WTC11 (cell line): ENCODE measurements around the gene SLC15A2. TPM values are rescaled to one million over a fixed set of nuclear protein-coding genes. Genes with fewer than 3 reads are reported as not detected.

Source experiments
- ATAC-seq: fragments of 200-7000 bp; cut with Tn5 transposase; 2 replicates; pipeline ENCODE4 v1.10.0; 2021; ENCODE audit warnings: mild to moderate bottlenecking, moderate library complexity
- CTCF ChIA-PET: fragments of 300-600 bp; sonication (Branson Sonifier 250); formaldehyde crosslinking; loops from one replicate; lab custom pipeline; 2021; ENCODE audit warnings: antibody characterized with exemption; lab: Charles Lee
- POLR2A ChIA-PET: fragments of 350-600 bp; sonication (Branson Sonifier 250); formaldehyde crosslinking; loops from one replicate; lab custom pipeline; 2021; ENCODE audit warnings: antibody characterized with exemption; lab: Charles Lee
- DNase-seq: peaks from one replicate; pipeline ENCODE4 v3.0.0; 2021; ENCODE audit warnings: low spot score
- H3K27ac Mint-ChIP-seq: 2 replicates; pipeline ENCODE4 v1.8.0; 2021; ENCODE audit warnings: mixed read lengths
- H3K27me3 Mint-ChIP-seq: 2 replicates; pipeline ENCODE4 v1.8.0; 2021; ENCODE audit warnings: low read depth, mild to moderate bottlenecking, moderate library complexity, mixed read lengths
- H3K36me3 Mint-ChIP-seq: 2 replicates; pipeline ENCODE4 v1.8.0; 2021; ENCODE audit warnings: mixed read lengths
- H3K4me1 Mint-ChIP-seq: 2 replicates; pipeline ENCODE4 v1.8.0; 2022; ENCODE audit warnings: mixed read lengths
- H3K4me3 Mint-ChIP-seq: 2 replicates; pipeline ENCODE4 v1.8.0; 2021; ENCODE audit warnings: mild to moderate bottlenecking, moderate library complexity, mixed read lengths
- H3K9me3 Mint-ChIP-seq: 2 replicates; pipeline ENCODE4 v1.8.0; 2021; ENCODE audit warnings: mixed read lengths
- ARID4B ChIP-seq: sonication (generic); formaldehyde crosslinking; IDR thresholded peaks from 2 replicates; pipeline ENCODE4 v1.8.0; 2023; ENCODE audit warnings: missing genetic modification reagents, mild to moderate bottlenecking, borderline replicate concordance
- ATF1 ChIP-seq: sonication (generic); formaldehyde crosslinking; IDR thresholded peaks from 2 replicates; pipeline ENCODE4 v1.8.1; 2023; ENCODE audit warnings: mild to moderate bottlenecking, moderate library complexity, missing genetic modification reagents
- CREB1 ChIP-seq: sonication (generic); formaldehyde crosslinking; IDR thresholded peaks from 2 replicates; pipeline ENCODE4 v1.8.0; 2023; ENCODE audit warnings: mild to moderate bottlenecking, missing genetic modification reagents
- ELF4 ChIP-seq: sonication (generic); formaldehyde crosslinking; IDR thresholded peaks from 2 replicates; pipeline ENCODE4 v1.8.1; 2022; ENCODE audit warnings: low read depth, mild to moderate bottlenecking, moderate library complexity, missing genetic modification reagents
- ESRRA ChIP-seq: sonication (generic); formaldehyde crosslinking; IDR thresholded peaks from 2 replicates; pipeline ENCODE4 v1.8.1; 2022; ENCODE audit warnings: mild to moderate bottlenecking, missing genetic modification reagents, borderline replicate concordance
- ETV6 ChIP-seq: sonication (generic); formaldehyde crosslinking; IDR thresholded peaks from 2 replicates; pipeline ENCODE4 v1.8.1; 2022; ENCODE audit warnings: mild to moderate bottlenecking, missing genetic modification reagents
- FOXP4 ChIP-seq: sonication (generic); formaldehyde crosslinking; IDR thresholded peaks from 2 replicates; pipeline ENCODE4 v1.8.0; 2022; ENCODE audit warnings: mild to moderate bottlenecking, missing genetic modification reagents
- HMGXB4 ChIP-seq: sonication (generic); formaldehyde crosslinking; IDR thresholded peaks from 2 replicates; pipeline ENCODE4 v1.8.1; 2023; ENCODE audit warnings: mild to moderate bottlenecking, moderate library complexity, missing genetic modification reagents
- NFATC4 ChIP-seq: fragments of 250-450 bp; sonication (Bioruptor Pico); IDR thresholded peaks from 2 replicates; pipeline ENCODE4 v1.9.0; 2021; ENCODE audit warnings: mild to moderate bottlenecking
- NFYB ChIP-seq: sonication (generic); formaldehyde crosslinking; conservative IDR thresholded peaks from 2 replicates; pipeline ENCODE4 v1.8.0; 2022; ENCODE audit warnings: low read depth, missing genetic modification reagents
- OVOL2 ChIP-seq: fragments of 250-450 bp; sonication (Bioruptor Pico); IDR thresholded peaks from 2 replicates; pipeline ENCODE4 v1.9.0; 2021; ENCODE audit warnings: mild to moderate bottlenecking, borderline replicate concordance
- PRRX2 ChIP-seq: fragments of 250-450 bp; sonication (Bioruptor Pico); IDR thresholded peaks from 2 replicates; pipeline ENCODE4 v1.8.0; 2021; ENCODE audit warnings: mild to moderate bottlenecking
- RELA ChIP-seq: sonication (generic); formaldehyde crosslinking; IDR thresholded peaks from 2 replicates; pipeline ENCODE4 v1.8.1; 2022; ENCODE audit warnings: missing genetic modification reagents, mild to moderate bottlenecking, borderline replicate concordance
- SP1 ChIP-seq: sonication (generic); formaldehyde crosslinking; conservative IDR thresholded peaks from 2 replicates; pipeline ENCODE4 v1.8.1; 2022; ENCODE audit warnings: missing genetic modification reagents
- STAT6 ChIP-seq: sonication (generic); formaldehyde crosslinking; conservative IDR thresholded peaks from 2 replicates; pipeline ENCODE4 v1.8.1; 2023; ENCODE audit warnings: mild to moderate bottlenecking, low read depth, missing genetic modification reagents, moderate library complexity
- TEAD1 ChIP-seq: sonication (generic); formaldehyde crosslinking; IDR thresholded peaks from 2 replicates; pipeline ENCODE4 v1.8.0; 2022; ENCODE audit warnings: mild to moderate bottlenecking, missing genetic modification reagents
- TEAD4 ChIP-seq: sonication (generic); formaldehyde crosslinking; IDR thresholded peaks from 2 replicates; pipeline ENCODE4 v1.8.0; 2022; ENCODE audit warnings: mild to moderate bottlenecking, missing genetic modification reagents
- TP53 ChIP-seq: sonication (generic); formaldehyde crosslinking; IDR thresholded peaks from 2 replicates; pipeline ENCODE4 v1.8.1; 2023; ENCODE audit warnings: mild to moderate bottlenecking, missing genetic modification reagents
- ZBTB21 ChIP-seq: sonication (generic); formaldehyde crosslinking; IDR thresholded peaks from 2 replicates; pipeline ENCODE4 v1.8.1; 2023; ENCODE audit warnings: mild to moderate bottlenecking, missing genetic modification reagents, borderline replicate concordance
- ZNF138 ChIP-seq: sonication (generic); formaldehyde crosslinking; conservative IDR thresholded peaks from 2 replicates; pipeline ENCODE4 v1.8.1; 2022; ENCODE audit warnings: mild to moderate bottlenecking, moderate library complexity, missing genetic modification reagents
- ZNF281 ChIP-seq: sonication (generic); formaldehyde crosslinking; IDR thresholded peaks from 2 replicates; pipeline ENCODE4 v1.8.0; 2023; ENCODE audit warnings: mild to moderate bottlenecking, missing genetic modification reagents
- ZNF423 ChIP-seq: fragments of 250-450 bp; sonication (Bioruptor Pico); IDR thresholded peaks from 2 replicates; pipeline ENCODE4 v2.1.2; 2022; ENCODE audit warnings: mild to moderate bottlenecking, moderate library complexity
- total RNA-seq: library from RNA; stranded (reverse); gene quantifications from 3 replicates; pipeline ENCODE4 v1.2.3, GENCODE V29; 2021

Gene SLC15A2
- total RNA-seq, 1 experiment from 2014 or later: 2.4 TPM

- TF ChIP-seq HMGXB4 (CRISPR knock-in tag): no peak
- TF ChIP-seq PRRX2 (CRISPR knock-in tag): no peak
- TF ChIP-seq NFATC4 (CRISPR knock-in tag): no peak
- TF ChIP-seq STAT6 (CRISPR knock-in tag): no peak
- no peak for TF ChIP-seq ZBTB21 (CRISPR knock-in tag)
- TF ChIP-seq ELF4 (CRISPR knock-in tag): no peak
- TF ChIP-seq TEAD1: no peak
These were observed 85.0 kb downstream of the SLC15A2 start (continued) for GRCh38 chr3:121979246-121979645.

GRCh38 chr3:121979734-121980449 lies 85.7 kb downstream of the SLC15A2 start:
- POLR2A ChIA-PET: no interaction called here
- no peak overlapping the region for H3K27ac Mint-ChIP-seq

GRCh38 chr3:121980450-121980796 lies 86.2 kb downstream of the SLC15A2 start:
- CTCF ChIA-PET: no interaction called here
- Mint-ChIP-seq H3K27me3 (no peaks in the 10 kb centered on the region), H3K36me3 (peaks cover 25% of the 10 kb centered on the region), H3K27ac (no peak overlapping the region), H3K4me3 (no peak overlapping the region), H3K4me1 (no peaks in the 10 kb centered on the region), H3K9me3 (peaks cover 54% of the 10 kb centered on the region)
- no peak for ATAC-seq
- no peak for DNase-seq
- POLR2A ChIA-PET: no interaction called here
- no peak for TF ChIP-seq ZNF281 (CRISPR knock-in tag)
- TF ChIP-seq ATF1 (CRISPR knock-in tag): no peak
- TF ChIP-seq ETV6 (CRISPR knock-in tag): no peak
- TF ChIP-seq RELA: no peak
- TF ChIP-seq ESRRA (CRISPR knock-in tag): no peak
- TF ChIP-seq ARID4B (CRISPR knock-in tag): no peak

More at GRCh38 chr3:121979734-121980449, 85.7 kb downstream of the SLC15A2 start:
- H3K9me3 Mint-ChIP-seq: peaks cover 59% of the 10 kb centered on the region
- TF ChIP-seq RELA (no peak), CREB1 (CRISPR knock-in tag) (no peak), SP1 (CRISPR knock-in tag) (no peak), TEAD4 (CRISPR knock-in tag) (no peak), ZNF423 (CRISPR knock-in tag) (no peak), TP53 (CRISPR knock-in tag) (no peak), OVOL2 (CRISPR knock-in tag) (no peak), NFYB (CRISPR knock-in tag) (no peak), FOXP4 (no peak), ZNF138 (CRISPR knock-in tag) (no peak)
- TF ChIP-seq, all 79 proteins: peak for 0
- CTCF ChIA-PET: no interaction called here
- Mint-ChIP-seq H3K27me3 (no peaks in the 10 kb centered on the region), H3K4me1 (no peaks in the 10 kb centered on the region), H3K36me3 (peaks cover 29% of the 10 kb centered on the region), H3K4me3 (no peak overlapping the region)
- ATAC-seq: no peak
- DNase-seq: no peak
